GM23338 (cell line): ENCODE measurements around the gene CYP24A1.

ENCODE experiments used
- CREB1 ChIP-seq: fragments of 250-450 bp; sonication (Bioruptor Pico); IDR thresholded peaks from 2 replicates; pipeline ENCODE4 v1.5.0; 2020; ENCODE audit warnings: low read depth, mild to moderate bottlenecking, moderate library complexity
- CTCF ChIP-seq, 2 experiments: fragments of 200-600 bp in 1 of 2; sonication (generic) in 1 of 2; conservative IDR thresholded peaks; 2 replicates each; pipeline versions ENCODE4 v1.5.1 to v1.6.1; 2016 to 2017; ENCODE audit warnings: antibody characterized with exemption in 2 of 2, low read depth in 2 of 2, mild to moderate bottlenecking in 2 of 2, moderate library complexity in 1 of 2
- ETS1 ChIP-seq: IDR thresholded peaks from 2 replicates; pipeline ENCODE4 v1.6.1; 2016; ENCODE audit warnings: antibody characterized with exemption
- POLR2AphosphoS5 ChIP-seq: IDR thresholded peaks from 2 replicates; pipeline ENCODE4 v1.6.1; 2016; ENCODE audit warnings: antibody characterized with exemption, low read depth

GRCh38 chr20:54155736-54156317, 18.0 kb downstream of the CYP24A1 start:
- TF ChIP-seq CTCF (conservative IDR thresholded peaks at IDR 0.05; ENCODE audit: low read depth in 2 of 2), result no peak
- no peak for TF ChIP-seq POLR2AphosphoS5
- no peak for TF ChIP-seq CREB1 (CRISPR knock-in tag)
- TF ChIP-seq ETS1, result no peak
